Measurements from ENCODE around the gene FXYD6.

GRCh38 chr11:117816151-117816741 lies 60.2 kb downstream of the FXYD6 start:
- no peak for TF ChIP-seq CTCF (IDR thresholded peaks at IDR 0.05)
- TF ChIP-seq POLR2AphosphoS5 (IDR thresholded peaks at IDR 0.05) = no peak

Data from breast epithelium (tissue), 3 donors.